Measurements from ENCODE around the gene SSTR4. TPM values are rescaled to one million over a fixed set of nuclear protein-coding genes. Genes with fewer than 3 reads are reported as not detected.
"Not testable (repeated sequence)": the region's sequence is repeated elsewhere in the genome, so short reads cannot be mapped to it uniquely, and the experiment has no call there.

Gene SSTR4
- total RNA-seq, 2 donors from 2014 or later: not detected

DNA sequence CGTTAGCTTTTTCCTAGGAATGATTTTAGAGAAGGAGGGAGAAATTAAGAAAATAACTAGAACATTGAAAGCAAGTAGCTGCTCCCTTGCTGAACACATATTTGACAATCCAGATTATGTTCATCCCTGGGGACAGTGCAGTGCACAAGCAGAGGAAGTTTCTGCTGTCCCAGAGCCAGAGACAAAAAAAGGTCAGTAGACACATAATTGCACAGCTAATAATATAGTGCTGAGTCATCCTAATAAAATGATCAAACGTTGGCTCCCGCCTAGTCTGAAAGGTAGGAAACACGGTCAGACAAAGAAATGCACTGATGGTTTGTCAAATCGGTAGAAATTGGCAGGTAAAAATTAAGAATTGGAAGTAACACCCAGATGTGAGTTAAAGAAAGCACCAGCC lies 21.7 kb upstream of the SSTR4 start:
- ATAC-seq (no peak), DNase-seq (no peak)
- intact Hi-C loops (cut with DNase I, micrococcal nuclease): no loop called here

DNA sequence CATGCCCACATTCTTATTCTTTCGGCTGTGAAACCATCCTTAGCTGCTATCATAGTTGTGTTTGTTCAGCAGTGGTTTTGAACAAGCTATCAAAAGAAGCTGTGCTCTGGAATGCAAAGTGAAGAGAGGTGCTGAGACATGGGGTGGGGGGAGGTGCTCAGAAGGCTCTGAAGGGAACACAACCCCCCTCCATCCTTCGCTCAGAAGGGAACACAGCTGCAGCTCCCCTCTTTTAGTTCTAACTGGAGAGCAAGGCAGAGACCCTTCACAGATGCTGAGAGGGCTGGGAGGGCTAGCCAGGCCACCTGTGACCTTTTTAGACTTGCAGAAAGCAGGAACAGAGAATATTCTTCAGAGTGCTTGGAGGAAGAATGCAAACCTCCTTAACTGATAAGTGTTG lies 17.6 kb upstream of the SSTR4 start:
- DNase-seq: no peak
- intact Hi-C loops (cut with DNase I, micrococcal nuclease): no loop called here
- ATAC-seq: no peak

GRCh38 chr20:23018432-23018831 lies 16.7 kb upstream of the SSTR4 start:
- DNase-seq: no peak
- no peak for ATAC-seq
- intact Hi-C loops (cut with DNase I, micrococcal nuclease): no loop called here

DNA sequence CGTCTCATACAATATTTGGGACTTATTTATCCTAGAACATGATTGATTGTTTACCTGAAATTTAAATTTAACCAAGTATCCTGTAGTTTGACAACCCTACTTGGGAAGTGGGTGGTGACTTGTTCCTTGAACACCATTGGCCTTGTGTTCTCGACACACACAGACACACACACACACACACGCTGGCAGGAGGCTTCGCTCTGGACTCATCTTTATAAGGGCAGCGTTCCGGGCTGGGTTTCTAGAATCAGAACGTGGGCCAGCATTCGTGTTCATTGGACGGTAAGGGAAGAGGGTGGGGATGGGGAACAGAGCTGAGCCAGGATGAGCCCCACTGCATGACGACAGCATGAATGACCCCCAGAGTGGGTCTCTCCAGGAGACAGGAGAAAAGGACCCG lies 16.2 kb upstream of the SSTR4 start:
- DNase-seq: no peak
- intact Hi-C loops (cut with DNase I, micrococcal nuclease): no loop called here
- no peak for ATAC-seq

GRCh38 chr20:23019403-23019802 lies 15.7 kb upstream of the SSTR4 start:
- intact Hi-C loops (cut with DNase I, micrococcal nuclease): no loop called here
- DNase-seq (no peak), ATAC-seq (no peak)

- intact Hi-C loops (cut with DNase I, micrococcal nuclease): no loop called here
- ATAC-seq: no peak
- DNase-seq: no peak
Observed at GRCh38 chr20:23020230-23021018, 14.7 kb upstream of the SSTR4 start.

GRCh38 chr20:23021541-23021940 lies 13.6 kb upstream of the SSTR4 start:
- intact Hi-C loops (cut with DNase I, micrococcal nuclease): no loop called here
- DNase-seq: no peak
- ATAC-seq: no peak

DNA sequence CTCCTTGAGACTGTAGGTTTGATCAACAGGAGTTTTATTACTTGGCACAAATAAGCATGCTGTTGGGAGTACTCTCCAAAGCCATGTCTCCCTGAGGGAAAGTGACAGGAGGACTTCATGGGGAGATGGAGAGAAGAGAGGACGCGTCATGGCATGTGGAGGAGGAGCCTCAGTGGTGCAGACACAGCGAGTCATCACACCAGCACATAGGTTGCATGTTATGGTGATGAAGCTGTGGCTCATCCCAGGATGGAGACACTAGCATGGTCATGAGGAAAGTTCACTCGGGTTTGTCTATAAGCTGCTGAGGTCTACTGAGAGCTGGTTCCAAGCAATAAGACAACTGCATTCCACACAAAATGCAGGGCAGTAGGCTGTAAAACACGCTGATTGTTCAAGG lies 13.2 kb upstream of the SSTR4 start:
- no peak for DNase-seq
- intact Hi-C loops (cut with DNase I, micrococcal nuclease): no loop called here
- no peak for ATAC-seq

DNA sequence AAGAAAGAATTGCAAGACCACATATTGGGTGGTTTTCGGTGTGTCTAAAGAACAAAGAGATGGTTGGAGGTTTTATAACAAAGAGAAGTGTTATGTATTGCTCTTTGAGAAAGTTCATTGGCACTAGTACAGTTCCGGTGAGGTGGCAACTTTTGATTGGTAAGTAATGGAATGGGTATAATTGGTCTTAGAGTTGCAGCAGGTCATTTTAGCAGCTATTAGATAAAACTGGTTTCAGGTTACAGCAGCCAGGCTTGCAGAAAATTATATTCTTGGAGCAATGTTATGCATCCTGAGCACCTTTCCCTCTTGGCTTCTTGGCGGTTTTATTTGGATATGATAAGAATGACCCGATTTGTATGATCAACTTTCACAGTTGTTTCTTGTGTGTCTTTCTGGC lies 12.3 kb upstream of the SSTR4 start:
- DNase-seq (no peak), ATAC-seq (no peak)
- intact Hi-C loops (cut with DNase I, micrococcal nuclease): no loop called here

GRCh38 chr20:23023621-23024177 lies 11.4 kb upstream of the SSTR4 start:
- no peak for ATAC-seq
- DNase-seq: no peak
- intact Hi-C loops (cut with DNase I, micrococcal nuclease): no loop called here

- ATAC-seq (no peak), DNase-seq (no peak)
- intact Hi-C loops (cut with DNase I, micrococcal nuclease): no loop called here
Observed at GRCh38 chr20:23024701-23025100, 10.4 kb upstream of the SSTR4 start.

DNA sequence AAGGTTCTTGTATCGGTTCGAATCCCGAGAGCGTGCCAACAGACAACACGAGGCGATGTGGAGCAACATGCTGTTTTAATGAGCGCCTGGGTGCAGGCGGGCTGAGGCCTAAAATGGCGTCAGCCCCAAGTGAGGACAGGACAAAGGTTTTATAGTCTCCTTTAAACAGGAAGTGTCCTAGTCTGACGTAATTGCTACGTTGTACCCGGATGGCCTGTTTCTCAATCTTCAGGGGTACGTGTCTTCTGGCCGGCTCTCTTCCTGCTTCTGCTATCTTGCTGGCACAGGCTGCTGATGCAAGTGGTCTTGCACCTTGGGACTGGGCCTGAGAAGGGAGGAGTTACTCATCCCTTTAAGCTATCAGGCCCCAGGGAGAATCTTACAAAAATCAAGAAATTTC lies 9.6 kb upstream of the SSTR4 start:
- ATAC-seq; intact Hi-C loops (cut with DNase I, micrococcal nuclease); DNase-seq: not testable (repeated sequence)

GRCh38 chr20:23027721-23028120 lies 7.4 kb upstream of the SSTR4 start:
- intact Hi-C loops (cut with DNase I, micrococcal nuclease): no loop called here
- ATAC-seq (no peak), DNase-seq (no peak)

GRCh38 chr20:23028392-23028791 lies 6.7 kb upstream of the SSTR4 start:
- ATAC-seq (no peak), DNase-seq (no peak)
- intact Hi-C loops (cut with DNase I, micrococcal nuclease): no loop called here

DNA sequence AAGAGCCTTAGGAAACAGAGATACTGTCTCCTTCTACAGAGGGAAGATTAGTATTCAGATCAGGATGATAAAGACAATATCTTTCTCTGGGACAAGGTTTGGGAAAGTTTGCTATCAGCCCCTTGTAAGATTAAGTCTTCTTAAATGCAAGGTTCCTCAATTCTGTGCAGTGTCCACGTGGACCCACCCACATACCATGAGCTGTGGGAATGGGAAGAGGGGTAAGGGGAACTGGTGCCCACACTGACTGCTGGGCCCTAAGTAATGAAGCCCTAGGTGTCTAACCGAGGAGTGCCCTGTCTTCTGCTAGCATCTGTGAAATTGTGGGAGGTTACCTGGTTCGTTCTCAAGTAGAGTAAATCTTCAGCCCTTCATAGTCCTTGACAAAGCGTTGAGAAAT lies 5.8 kb upstream of the SSTR4 start:
- DNase-seq (no peak), ATAC-seq (no peak)
- intact Hi-C loops (cut with DNase I, micrococcal nuclease): no loop called here

DNA sequence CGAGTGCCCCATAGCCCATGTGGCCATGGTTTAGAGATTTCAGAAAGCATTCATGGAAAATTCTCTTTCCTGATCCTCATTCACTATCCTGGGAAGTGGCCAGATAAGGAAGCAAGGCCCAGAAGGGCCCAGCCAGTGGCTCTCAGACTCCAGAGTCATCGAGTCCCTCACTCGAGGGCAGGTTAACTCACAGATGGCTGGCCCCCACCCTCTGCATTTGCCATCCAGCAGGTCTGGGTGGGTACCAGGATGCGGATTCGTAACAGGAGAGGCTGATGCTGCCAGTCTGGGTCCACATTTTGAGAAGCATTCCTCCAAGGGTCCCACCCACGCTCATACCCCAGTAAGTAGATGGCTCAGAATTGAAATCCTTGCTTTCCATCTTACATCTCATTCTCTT lies 3.8 kb upstream of the SSTR4 start:
- intact Hi-C loops (cut with DNase I, micrococcal nuclease): no loop called here
- ATAC-seq (no peak), DNase-seq (no peak)

GRCh38 chr20:23032056-23032749 lies 2.9 kb upstream of the SSTR4 start:
- ATAC-seq (no peak), DNase-seq (no peak)
- intact Hi-C loops (cut with DNase I, micrococcal nuclease): no loop called here

- no peak for DNase-seq
- intact Hi-C loops (cut with DNase I, micrococcal nuclease): no loop called here
- ATAC-seq: no peak
Observed at GRCh38 chr20:23032750-23033078, 2.4 kb upstream of the SSTR4 start.

DNA sequence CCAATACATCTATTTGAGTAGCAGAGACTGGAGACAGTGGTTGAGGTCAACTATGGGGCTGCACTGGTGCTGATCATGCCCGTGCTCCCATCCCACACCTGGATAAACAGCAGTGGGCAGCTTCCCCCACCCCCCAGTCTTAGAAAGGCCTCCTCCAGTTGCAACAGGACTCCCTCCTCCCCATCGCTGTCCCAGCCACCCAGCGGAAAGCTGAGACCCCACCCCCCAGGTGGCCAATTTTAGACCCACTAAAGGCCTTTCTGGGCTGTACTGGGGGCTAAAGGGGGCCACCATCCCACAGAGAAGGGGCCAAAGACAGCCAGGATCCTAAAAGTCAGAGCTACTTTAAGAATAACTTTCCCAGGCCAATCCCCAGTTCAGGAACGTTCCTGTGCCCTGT lies 1.2 kb upstream of the SSTR4 start:
- intact Hi-C loops (cut with DNase I, micrococcal nuclease): no loop called here
- DNase-seq (no peak), ATAC-seq (no peak)

DNA sequence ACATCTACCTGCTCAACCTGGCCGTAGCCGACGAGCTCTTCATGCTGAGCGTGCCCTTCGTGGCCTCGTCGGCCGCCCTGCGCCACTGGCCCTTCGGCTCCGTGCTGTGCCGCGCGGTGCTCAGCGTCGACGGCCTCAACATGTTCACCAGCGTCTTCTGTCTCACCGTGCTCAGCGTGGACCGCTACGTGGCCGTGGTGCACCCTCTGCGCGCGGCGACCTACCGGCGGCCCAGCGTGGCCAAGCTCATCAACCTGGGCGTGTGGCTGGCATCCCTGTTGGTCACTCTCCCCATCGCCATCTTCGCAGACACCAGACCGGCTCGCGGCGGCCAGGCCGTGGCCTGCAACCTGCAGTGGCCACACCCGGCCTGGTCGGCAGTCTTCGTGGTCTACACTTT lies 619 bp downstream of the SSTR4 start:
- ATAC-seq (no peak), DNase-seq (no peak)
- intact Hi-C loops (cut with DNase I, micrococcal nuclease): no loop called here

DNA sequence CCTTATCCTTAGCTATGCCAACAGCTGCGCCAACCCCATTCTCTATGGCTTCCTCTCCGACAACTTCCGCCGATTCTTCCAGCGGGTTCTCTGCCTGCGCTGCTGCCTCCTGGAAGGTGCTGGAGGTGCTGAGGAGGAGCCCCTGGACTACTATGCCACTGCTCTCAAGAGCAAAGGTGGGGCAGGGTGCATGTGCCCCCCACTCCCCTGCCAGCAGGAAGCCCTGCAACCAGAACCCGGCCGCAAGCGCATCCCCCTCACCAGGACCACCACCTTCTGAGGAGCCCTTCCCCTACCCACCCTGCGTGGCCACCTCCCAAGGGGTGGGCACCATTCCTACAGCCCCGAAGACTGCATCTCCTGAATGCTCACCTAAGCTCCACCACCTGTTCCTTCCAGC lies 1.3 kb downstream of the SSTR4 start:
- ATAC-seq (no peak), DNase-seq (no peak)
- intact Hi-C loops (cut with DNase I, micrococcal nuclease): no loop called here
